ENCODE results near the gene GRM8. TPM values are rescaled to one million over a fixed set of nuclear protein-coding genes. Genes with fewer than 3 reads are reported as not detected.
A peak's percentile ranks its signal among the peaks of the same experiment; 100 is the strongest.

GRM8 gene
- total RNA-seq, 1 experiment from 2014 or later = not detected

DNA sequence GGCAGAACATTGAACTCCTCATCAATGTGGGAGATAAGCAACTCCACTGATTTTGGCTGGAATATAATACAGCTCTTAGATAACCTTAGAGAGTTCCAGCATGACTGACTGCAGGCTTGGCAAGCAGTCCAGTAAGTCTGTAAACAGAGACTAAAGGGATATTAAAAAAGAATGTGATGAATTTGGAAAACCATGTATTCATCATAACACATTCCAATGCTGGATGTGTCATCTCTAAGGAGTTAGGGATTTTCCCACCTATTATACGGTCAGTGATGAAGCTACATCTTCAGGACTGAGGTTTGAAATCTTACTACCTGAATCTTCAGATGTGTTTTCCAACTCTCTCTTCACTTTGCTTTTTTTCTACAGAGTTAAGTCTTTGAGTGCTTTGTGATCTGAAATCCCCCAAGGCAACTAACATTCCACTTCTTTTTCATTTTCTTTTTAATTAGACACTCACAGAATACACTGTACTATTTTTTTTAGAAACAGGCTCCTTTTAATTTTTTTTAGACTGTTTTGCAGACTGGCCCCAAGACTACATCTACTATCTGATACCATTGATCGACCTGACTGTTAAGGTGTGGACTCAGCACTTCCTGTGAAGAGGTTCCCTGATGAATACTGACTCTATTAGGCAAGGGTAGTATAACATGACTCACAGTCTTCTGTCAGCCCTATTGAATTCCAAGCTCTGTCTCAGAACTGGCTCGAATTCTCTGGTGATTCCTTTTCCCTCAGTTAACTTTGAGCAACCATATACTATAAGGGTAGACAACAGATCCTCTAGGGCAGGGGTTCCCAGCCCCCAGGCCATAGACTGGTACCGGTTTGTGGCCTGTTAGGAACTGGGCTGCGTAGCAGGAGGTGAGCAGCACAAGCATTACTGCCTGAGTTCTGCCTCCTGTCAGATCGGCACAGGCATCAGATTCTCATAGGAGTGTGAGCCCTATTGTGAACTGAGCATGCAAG is 678.2 kb downstream of the GRM8 start:
- H3K9me3 ChIP-seq (ENCODE audit: control insufficient read depth, insufficient read depth, low read depth, low read length) = no peaks in the 10 kb centered on the region
- in situ Hi-C loops (cut with HindIII; ENCODE audit: low pct_unique_long_range_greater_than_20kb, low sequenced_read_pairs) = no loop called here
- ChIA-PET CTCF (no interaction called here), POLR2A (no interaction called here)
- H3K4me3 ChIP-seq (ENCODE audit: low read depth in 2 of 2, low read length in 2 of 2) = no peak overlapping the region
- ATAC-seq (peak; percentile 94), DNase-seq (ENCODE audit: low read depth, low spot score) (peak; percentile 78)
- intact Hi-C loops (cut with micrococcal nuclease; ENCODE audit: unreplicated experiment) = no loop called here
- no TSS peak for BruUV-seq (replicated peaks)
- H3K4me1 ChIP-seq (ENCODE audit: control insufficient read depth, insufficient read depth, low read length) = 0 out of 2 replicates have a peak, but pooled peaks cover 3% of the 10 kb centered on the region
- no peaks in the 10 kb centered on the region for H3K36me3 ChIP-seq (ENCODE audit: control insufficient read depth, insufficient read depth, low read length)
- TF ChIP-seq TCF7L2 (IDR thresholded peaks at IDR 0.05; ENCODE audit: low read depth, low read length) (no peak), SIN3A (IDR thresholded peaks at IDR 0.05; ENCODE audit: borderline replicate concordance, insufficient read depth, low read depth, low read length) (no peak), CTCF (IDR thresholded peaks at IDR 0.05) (no peak), POLR2AphosphoS5 (IDR thresholded peaks at IDR 0.05; ENCODE audit: low read depth, low read length) (no peak)
- TF ChIP-seq, protein P1, sequence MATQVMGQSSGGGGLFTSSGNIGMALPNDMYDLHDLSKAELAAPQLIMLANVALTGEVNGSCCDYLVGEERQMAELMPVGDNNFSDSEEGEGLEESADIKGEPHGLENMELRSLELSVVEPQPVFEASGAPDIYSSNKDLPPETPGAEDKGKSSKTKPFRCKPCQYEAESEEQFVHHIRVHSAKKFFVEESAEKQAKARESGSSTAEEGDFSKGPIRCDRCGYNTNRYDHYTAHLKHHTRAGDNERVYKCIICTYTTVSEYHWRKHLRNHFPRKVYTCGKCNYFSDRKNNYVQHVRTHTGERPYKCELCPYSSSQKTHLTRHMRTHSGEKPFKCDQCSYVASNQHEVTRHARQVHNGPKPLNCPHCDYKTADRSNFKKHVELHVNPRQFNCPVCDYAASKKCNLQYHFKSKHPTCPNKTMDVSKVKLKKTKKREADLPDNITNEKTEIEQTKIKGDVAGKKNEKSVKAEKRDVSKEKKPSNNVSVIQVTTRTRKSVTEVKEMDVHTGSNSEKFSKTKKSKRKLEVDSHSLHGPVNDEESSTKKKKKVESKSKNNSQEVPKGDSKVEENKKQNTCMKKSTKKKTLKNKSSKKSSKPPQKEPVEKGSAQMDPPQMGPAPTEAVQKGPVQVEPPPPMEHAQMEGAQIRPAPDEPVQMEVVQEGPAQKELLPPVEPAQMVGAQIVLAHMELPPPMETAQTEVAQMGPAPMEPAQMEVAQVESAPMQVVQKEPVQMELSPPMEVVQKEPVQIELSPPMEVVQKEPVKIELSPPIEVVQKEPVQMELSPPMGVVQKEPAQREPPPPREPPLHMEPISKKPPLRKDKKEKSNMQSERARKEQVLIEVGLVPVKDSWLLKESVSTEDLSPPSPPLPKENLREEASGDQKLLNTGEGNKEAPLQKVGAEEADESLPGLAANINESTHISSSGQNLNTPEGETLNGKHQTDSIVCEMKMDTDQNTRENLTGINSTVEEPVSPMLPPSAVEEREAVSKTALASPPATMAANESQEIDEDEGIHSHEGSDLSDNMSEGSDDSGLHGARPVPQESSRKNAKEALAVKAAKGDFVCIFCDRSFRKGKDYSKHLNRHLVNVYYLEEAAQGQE (IDR thresholded peaks at IDR 0.05; ENCODE audit: insufficient read depth in 1 of 2, low read depth in 2 of 2, low read length in 1 of 2) = no peak
- H3K27ac ChIP-seq (ENCODE audit: low read length) = no peak overlapping the region
- H3K27me3 ChIP-seq (ENCODE audit: control insufficient read depth, insufficient read depth, low read length) = no peaks in the 10 kb centered on the region

GRCh38 chr7:126570845-126571244 is 681.9 kb downstream of the GRM8 start:
- ChIA-PET POLR2A (interaction anchor here (0.6 kb wide), 1 partner anchor 366 kb away, joined by 3 read pairs; no protein-coding TSS in a partner anchor), CTCF (no interaction called here)
- Histone ChIP-seq H3K4me1 (ENCODE audit: control insufficient read depth, insufficient read depth, low read length) (0 out of 2 replicates have a peak, but pooled peaks cover 3% of the 10 kb centered on the region), H3K9me3 (ENCODE audit: control insufficient read depth, insufficient read depth, low read depth, low read length) (no peaks in the 10 kb centered on the region), H3K4me3 (ENCODE audit: low read depth in 2 of 2, low read length in 2 of 2) (no peak overlapping the region), H3K36me3 (ENCODE audit: control insufficient read depth, insufficient read depth, low read length) (no peaks in the 10 kb centered on the region), H3K27ac (ENCODE audit: low read length) (no peak overlapping the region), H3K27me3 (ENCODE audit: control insufficient read depth, insufficient read depth, low read length) (no peaks in the 10 kb centered on the region)
- no peak for TF ChIP-seq TCF7L2 (IDR thresholded peaks at IDR 0.05; ENCODE audit: low read depth, low read length)
- TF ChIP-seq POLR2AphosphoS5 (IDR thresholded peaks at IDR 0.05; ENCODE audit: low read depth, low read length) = no peak
- TF ChIP-seq CTCF (IDR thresholded peaks at IDR 0.05) = no peak
- TF ChIP-seq, protein P1 (IDR thresholded peaks at IDR 0.05; ENCODE audit: insufficient read depth in 1 of 2, low read depth in 2 of 2, low read length in 1 of 2) = no peak
- no peak for TF ChIP-seq SIN3A (IDR thresholded peaks at IDR 0.05; ENCODE audit: borderline replicate concordance, insufficient read depth, low read depth, low read length)
- intact Hi-C loops (cut with micrococcal nuclease; ENCODE audit: unreplicated experiment) = no loop called here
- in situ Hi-C loops (cut with HindIII; ENCODE audit: low pct_unique_long_range_greater_than_20kb, low sequenced_read_pairs) = no loop called here
- DNase-seq (ENCODE audit: low read depth, low spot score) = no peak
- no TSS peak for BruUV-seq (replicated peaks)
- no peak for ATAC-seq
